SIG-M5 treated with dmso at 0.1 percent for 504 hours (cell line): ENCODE results near the gene CD69.
A peak's percentile ranks its signal among the peaks of the same experiment; 100 is the strongest.
"Not testable (repeated sequence)": the region's sequence is repeated elsewhere in the genome, so short reads cannot be mapped to it uniquely, and the experiment has no call there.

ENCODE experiments used
- DNase-seq: peaks from one replicate; lab custom pipeline; 2025; ENCODE audit not compliant: unreplicated experiment; lab: John Stamatoyannopoulos, UW

CD69 gene

GRCh38 chr12:9751204-9752144, 9.2 kb downstream of the CD69 start:
- peak; percentile 59 for DNase-seq

- DNase-seq: peak; percentile 81
Measured at GRCh38 chr12:9750276-9751203, 10.2 kb downstream of the CD69 start.

GRCh38 chr12:9749640-9750039, 11.1 kb downstream of the CD69 start:
- DNase-seq: no peak

GRCh38 chr12:9745199-9745598, 15.5 kb downstream of the CD69 start:
- DNase-seq: no peak

- DNase-seq: no peak
Measured at GRCh38 chr12:9742661-9743060, 18.0 kb downstream of the CD69 start.

- DNase-seq: no peak
Measured at GRCh38 chr12:9741726-9742125, 19.0 kb downstream of the CD69 start.

GRCh38 chr12:9740106-9740750, 20.5 kb downstream of the CD69 start:
- no peak for DNase-seq

GRCh38 chr12:9739404-9740105, 21.1 kb downstream of the CD69 start:
- not testable (repeated sequence) for DNase-seq

GRCh38 chr12:9738905-9739304, 21.8 kb downstream of the CD69 start:
- not testable (repeated sequence) for DNase-seq

GRCh38 chr12:9736936-9737705, 23.6 kb downstream of the CD69 start:
- peak; percentile 91 for DNase-seq

- peak; percentile 73 for DNase-seq
Measured at GRCh38 chr12:9735601-9736000, 25.1 kb downstream of the CD69 start.

- DNase-seq: peak; percentile 82
Measured at GRCh38 chr12:9732921-9733461, 27.7 kb downstream of the CD69 start, which contains the start of gene CLECL1. TSS of gene CLECL1 (minus strand) at chr12:9733097.

GRCh38 chr12:9731797-9732196, 28.9 kb downstream of the CD69 start:
- DNase-seq: peak; percentile 85

GRCh38 chr12:9731393-9731792, 29.3 kb downstream of the CD69 start:
- peak; percentile 35 for DNase-seq

- peak; percentile 52 for DNase-seq
Measured at GRCh38 chr12:9730591-9730990, 30.1 kb downstream of the CD69 start.

- peak; percentile 70 for DNase-seq
Measured at GRCh38 chr12:9730011-9730410, 30.7 kb downstream of the CD69 start.

- DNase-seq: no peak
Measured at GRCh38 chr12:9729082-9729481, 31.6 kb downstream of the CD69 start.

- DNase-seq: no peak
Measured at GRCh38 chr12:9727813-9728212, 32.9 kb downstream of the CD69 start.

GRCh38 chr12:9725213-9725870, 35.4 kb downstream of the CD69 start:
- DNase-seq: peak; percentile 16
